Chondrocyte (in vitro differentiated cells): Measurements from ENCODE around the gene ATP10A. TPM values are rescaled to one million over a fixed set of nuclear protein-coding genes. Genes with fewer than 3 reads are reported as not detected.

ENCODE experiments used
- DNase-seq: peaks from one replicate; pipeline ENCODE4 v3.0.0; 2021; ENCODE audit warnings: mixed read lengths, low spot score
- H3K27ac Mint-ChIP-seq: one replicate; pipeline ENCODE4 v1.8.0; 2021; ENCODE audit warnings: mild to moderate bottlenecking, moderate library complexity, mixed read lengths; ENCODE audit not compliant: unreplicated experiment
- H3K27me3 Mint-ChIP-seq: 2 replicates; pipeline ENCODE4 v1.8.0; 2021; ENCODE audit warnings: low read depth, mixed read lengths
- H3K36me3 Mint-ChIP-seq: 2 replicates; pipeline ENCODE4 v1.8.0; 2021; ENCODE audit warnings: low read depth, mixed read lengths
- H3K4me1 Mint-ChIP-seq: 2 replicates; pipeline ENCODE4 v1.8.0; 2021; ENCODE audit warnings: low read depth, mild to moderate bottlenecking, mixed read lengths
- H3K4me3 Mint-ChIP-seq: one replicate; pipeline ENCODE4 v1.8.0; 2021; ENCODE audit warnings: mild to moderate bottlenecking, moderate library complexity, mixed read lengths; ENCODE audit not compliant: unreplicated experiment
- H3K9me3 Mint-ChIP-seq: 2 replicates; pipeline ENCODE4 v1.8.0; 2021; ENCODE audit warnings: low read depth, mixed read lengths
- CTCF ChIP-seq: fragments of 200-600 bp; sonication (generic); IDR thresholded peaks from 2 replicates; pipeline ENCODE4 v1.5.0; 2021; ENCODE audit warnings: antibody characterized with exemption, mild to moderate bottlenecking, moderate library complexity
- total RNA-seq: library from RNA; stranded (reverse); gene quantifications from 3 replicates; pipeline ENCODE4 v1.2.1, GENCODE V29; 2021

The ATP10A gene
- total RNA-seq, 1 donor from 2014 or later: 163 TPM

- Mint-ChIP-seq H3K4me3 (peak overlapping the region; percentile 79), H3K27ac (peak overlapping the region; percentile 84), H3K36me3 (peaks cover 19% of the 10 kb centered on the region), H3K4me1 (peaks cover 45% of the 10 kb centered on the region), H3K27me3 (no peaks in the 10 kb centered on the region), H3K9me3 (no peaks in the 10 kb centered on the region)
- no peak for TF ChIP-seq CTCF
- no peak for DNase-seq
Measured at GRCh38 chr15:25863968-25864580, 947 bp upstream of the ATP10A start.

- Mint-ChIP-seq H3K27ac (peak overlapping the region; percentile 91), H3K4me1 (peaks cover 60% of the 10 kb centered on the region), H3K27me3 (no peaks in the 10 kb centered on the region), H3K36me3 (peaks cover 28% of the 10 kb centered on the region), H3K4me3 (peak overlapping the region; percentile 96), H3K9me3 (no peaks in the 10 kb centered on the region)
- peak; percentile 18 for TF ChIP-seq CTCF
- peak; percentile 90 for DNase-seq
Measured at GRCh38 chr15:25862472-25863110, 536 bp downstream of the ATP10A start.

GRCh38 chr15:25862071-25862471 lies 1.1 kb downstream of the ATP10A start:
- H3K27me3 Mint-ChIP-seq: no peaks in the 10 kb centered on the region
- peak overlapping the region; percentile 96 for H3K4me3 Mint-ChIP-seq
- DNase-seq: no peak
- peak; percentile 40 for TF ChIP-seq CTCF
- peak overlapping the region; percentile 91 for H3K27ac Mint-ChIP-seq
- peaks cover 32% of the 10 kb centered on the region for H3K36me3 Mint-ChIP-seq
- peaks cover 65% of the 10 kb centered on the region for H3K4me1 Mint-ChIP-seq
- H3K9me3 Mint-ChIP-seq: no peaks in the 10 kb centered on the region

GRCh38 chr15:25860885-25861866 lies 2.0 kb downstream of the ATP10A start:
- H3K27me3 Mint-ChIP-seq: no peaks in the 10 kb centered on the region
- H3K36me3 Mint-ChIP-seq: peaks cover 36% of the 10 kb centered on the region
- peak overlapping the region; percentile 91 for H3K27ac Mint-ChIP-seq
- H3K9me3 Mint-ChIP-seq: no peaks in the 10 kb centered on the region
- no peak for DNase-seq
- peak overlapping the region; percentile 96 for H3K4me3 Mint-ChIP-seq
- no peak for TF ChIP-seq CTCF
- H3K4me1 Mint-ChIP-seq: peaks cover 74% of the 10 kb centered on the region
